HEK293 (cell line): ENCODE measurements around the gene CCDC28B.

Source experiments
- BCL11B ChIP-seq: fragments of 450-650 bp; formaldehyde crosslinking; IDR thresholded peaks from 2 replicates; pipeline ENCODE4 v1.5.1; 2016; ENCODE audit warnings: low read depth, missing biosample characterization, missing genetic modification characterization
- IKZF3 ChIP-seq: fragments of 450-650 bp; IDR thresholded peaks from 2 replicates; pipeline ENCODE4 v1.5.0; 2018; ENCODE audit warnings: missing biosample characterization, mild to moderate bottlenecking, missing genetic modification characterization, moderate library complexity
- KLF10 ChIP-seq: fragments of 450-650 bp; IDR thresholded peaks from 2 replicates; pipeline ENCODE4 v1.5.1; 2018; ENCODE audit warnings: missing biosample characterization, mild to moderate bottlenecking, missing genetic modification characterization
- KLF7 ChIP-seq: fragments of 450-650 bp; formaldehyde crosslinking; IDR thresholded peaks from 2 replicates; pipeline ENCODE4 v1.5.1; 2016; ENCODE audit warnings: missing biosample characterization, missing genetic modification characterization, borderline replicate concordance
- PATZ1 ChIP-seq: fragments of 450-650 bp; formaldehyde crosslinking; IDR thresholded peaks from 2 replicates; pipeline ENCODE4 v1.5.1; 2016; ENCODE audit warnings: missing biosample characterization, missing genetic modification characterization
- PRDM10 ChIP-seq: fragments of 450-650 bp; formaldehyde crosslinking; IDR thresholded peaks from 2 replicates; pipeline ENCODE4 v1.5.1; 2016; ENCODE audit warnings: missing biosample characterization, missing genetic modification characterization
- SP3 ChIP-seq: fragments of 450-650 bp; formaldehyde crosslinking; IDR thresholded peaks from 2 replicates; pipeline ENCODE4 v1.5.1; 2016; ENCODE audit warnings: missing biosample characterization, missing genetic modification characterization
- ZBTB26 ChIP-seq: fragments of 450-650 bp; formaldehyde crosslinking; optimal IDR thresholded peaks from 2 replicates; pipeline ENCODE3; 2016; ENCODE audit warnings: missing biosample characterization, mild to moderate bottlenecking, missing genetic modification characterization
- ZBTB48 ChIP-seq: fragments of 450-650 bp; formaldehyde crosslinking; IDR thresholded peaks from 2 replicates; pipeline ENCODE4 v1.5.1; 2016; ENCODE audit warnings: missing biosample characterization, missing genetic modification characterization
- ZFP69B ChIP-seq: fragments of 450-650 bp; formaldehyde crosslinking; IDR thresholded peaks from 2 replicates; pipeline ENCODE4 v1.5.1; 2016; ENCODE audit warnings: missing biosample characterization, missing genetic modification characterization
- ZNF19 ChIP-seq: fragments of 450-650 bp; formaldehyde crosslinking; IDR thresholded peaks from 2 replicates; pipeline ENCODE4; 2016; ENCODE audit warnings: missing biosample characterization, missing genetic modification characterization, low read depth
- ZNF26 ChIP-seq: fragments of 450-650 bp; formaldehyde crosslinking; IDR thresholded peaks from 2 replicates; pipeline ENCODE4 v1.5.1; 2016; ENCODE audit warnings: missing biosample characterization, missing genetic modification characterization
- ZNF274 ChIP-seq, 2 experiments: fragments of 200-500 bp in 1 of 2; fragments of 450-650 bp in 1 of 2; sonication (Bioruptor generic) in 1 of 2; formaldehyde crosslinking in 1 of 2; IDR thresholded peaks; 2 replicates each; pipeline versions ENCODE4 v1.5.1 to v1.6.1; 2014 to 2016; ENCODE audit warnings: borderline replicate concordance in 1 of 2, inconsistent platforms in 1 of 2, low read length in 1 of 2, missing biosample characterization in 1 of 2, missing genetic modification characterization in 1 of 2
- ZNF350 ChIP-seq: fragments of 450-650 bp; formaldehyde crosslinking; IDR thresholded peaks from 2 replicates; pipeline ENCODE4 v1.5.0; 2017; ENCODE audit warnings: missing biosample characterization, mild to moderate bottlenecking, missing genetic modification characterization
- ZNF473 ChIP-seq: fragments of 450-650 bp; formaldehyde crosslinking; IDR thresholded peaks from 2 replicates; pipeline ENCODE4 v1.5.1; 2017; ENCODE audit warnings: missing biosample characterization, missing genetic modification characterization
- ZNF530 ChIP-seq: fragments of 450-650 bp; formaldehyde crosslinking; IDR thresholded peaks from 2 replicates; pipeline ENCODE4 v1.5.1; 2016; ENCODE audit warnings: low read depth, missing biosample characterization, missing genetic modification characterization
- ZNF600 ChIP-seq: fragments of 450-650 bp; formaldehyde crosslinking; IDR thresholded peaks from 2 replicates; pipeline ENCODE4 v1.5.1; 2016; ENCODE audit warnings: missing biosample characterization, missing genetic modification characterization
- ZNF658 ChIP-seq: fragments of 450-650 bp; formaldehyde crosslinking; IDR thresholded peaks from 2 replicates; pipeline ENCODE4; 2016; ENCODE audit warnings: missing biosample characterization, missing genetic modification characterization
- ZNF670 ChIP-seq: fragments of 450-650 bp; formaldehyde crosslinking; IDR thresholded peaks from 2 replicates; pipeline ENCODE4 v1.5.1; 2016; ENCODE audit warnings: missing biosample characterization, missing genetic modification characterization, low read depth
- ZNF692 ChIP-seq: fragments of 450-650 bp; formaldehyde crosslinking; IDR thresholded peaks from 2 replicates; pipeline ENCODE4 v1.5.1; 2016; ENCODE audit warnings: missing biosample characterization, missing genetic modification characterization
- ZNF76 ChIP-seq: fragments of 450-650 bp; formaldehyde crosslinking; IDR thresholded peaks from 2 replicates; pipeline ENCODE4; 2016; ENCODE audit warnings: low read depth, missing biosample characterization, missing genetic modification characterization, borderline replicate concordance
- ZNF768 ChIP-seq: fragments of 450-650 bp; formaldehyde crosslinking; IDR thresholded peaks from 2 replicates; pipeline ENCODE4 v1.5.1; 2018; ENCODE audit warnings: missing biosample characterization, mild to moderate bottlenecking, missing genetic modification characterization
- TF ChIP-seq, protein P1 (sequence below): fragments of 450-650 bp; formaldehyde crosslinking; IDR thresholded peaks from 2 replicates; pipeline ENCODE4 v1.5.1; 2016; ENCODE audit warnings: missing biosample characterization, missing genetic modification characterization, borderline replicate concordance

Gene CCDC28B

GRCh38 chr1:32247983-32248889 lies 47.8 kb downstream of the CCDC28B start (continued):
- TF ChIP-seq, protein P1, sequence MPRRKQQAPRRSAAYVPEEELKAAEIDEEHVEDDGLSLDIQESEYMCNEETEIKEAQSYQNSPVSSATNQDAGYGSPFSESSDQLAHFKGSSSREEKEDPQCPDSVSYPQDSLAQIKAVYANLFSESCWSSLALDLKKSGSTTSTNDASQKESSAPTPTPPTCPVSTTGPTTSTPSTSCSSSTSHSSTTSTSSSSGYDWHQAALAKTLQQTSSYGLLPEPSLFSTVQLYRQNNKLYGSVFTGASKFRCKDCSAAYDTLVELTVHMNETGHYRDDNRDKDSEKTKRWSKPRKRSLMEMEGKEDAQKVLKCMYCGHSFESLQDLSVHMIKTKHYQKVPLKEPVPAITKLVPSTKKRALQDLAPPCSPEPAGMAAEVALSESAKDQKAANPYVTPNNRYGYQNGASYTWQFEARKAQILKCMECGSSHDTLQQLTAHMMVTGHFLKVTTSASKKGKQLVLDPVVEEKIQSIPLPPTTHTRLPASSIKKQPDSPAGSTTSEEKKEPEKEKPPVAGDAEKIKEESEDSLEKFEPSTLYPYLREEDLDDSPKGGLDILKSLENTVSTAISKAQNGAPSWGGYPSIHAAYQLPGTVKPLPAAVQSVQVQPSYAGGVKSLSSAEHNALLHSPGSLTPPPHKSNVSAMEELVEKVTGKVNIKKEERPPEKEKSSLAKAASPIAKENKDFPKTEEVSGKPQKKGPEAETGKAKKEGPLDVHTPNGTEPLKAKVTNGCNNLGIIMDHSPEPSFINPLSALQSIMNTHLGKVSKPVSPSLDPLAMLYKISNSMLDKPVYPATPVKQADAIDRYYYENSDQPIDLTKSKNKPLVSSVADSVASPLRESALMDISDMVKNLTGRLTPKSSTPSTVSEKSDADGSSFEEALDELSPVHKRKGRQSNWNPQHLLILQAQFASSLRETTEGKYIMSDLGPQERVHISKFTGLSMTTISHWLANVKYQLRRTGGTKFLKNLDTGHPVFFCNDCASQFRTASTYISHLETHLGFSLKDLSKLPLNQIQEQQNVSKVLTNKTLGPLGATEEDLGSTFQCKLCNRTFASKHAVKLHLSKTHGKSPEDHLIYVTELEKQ: no peak
- TF ChIP-seq ZFP69B (tag by site-specific recombination) (peak; percentile 74; the same call in 1 of the 2 replicates), ZNF19 (tag by site-specific recombination) (no peak), SP3 (tag by site-specific recombination) (0 out of 2 replicates have a peak, but pooled peaks have one; percentile 16), ZNF670 (no peak), BCL11B (tag by site-specific recombination) (peak; percentile 54; the same call in 1 of the 2 replicates), ZNF274 (IDR thresholded peaks at IDR 0.05; ENCODE audit: low read length) (no peak), ZNF274 (tag by site-specific recombination; IDR thresholded peaks at IDR 0.05; ENCODE audit: borderline replicate concordance) (no peak), ZBTB48 (tag by site-specific recombination) (peak; percentile 41; the same call in 1 of the 2 replicates), ZNF530 (no peak), PRDM10 (tag by site-specific recombination) (peak; percentile 63), IKZF3 (tag by site-specific recombination) (no peak), ZNF76 (no peak), ZNF692 (tag by site-specific recombination) (peak; percentile 67), ZNF350 (no peak), ZNF26 (tag by site-specific recombination) (no peak), ZBTB26 (tag by site-specific recombination) (peak; percentile 63), KLF7 (tag by site-specific recombination) (no peak), PATZ1 (tag by site-specific recombination) (peak; percentile 87), ZNF600 (tag by site-specific recombination) (peak; percentile 88), ZNF473 (tag by site-specific recombination) (no peak), KLF10 (no peak), ZNF658 (no peak), ZNF768 (tag by site-specific recombination) (no peak)
